Measurements from ENCODE around the gene DVL1.
"Not testable (repeated sequence)": the region's sequence is repeated elsewhere in the genome, so short reads cannot be mapped to it uniquely, and the experiment has no call there.

Gene DVL1

DNA sequence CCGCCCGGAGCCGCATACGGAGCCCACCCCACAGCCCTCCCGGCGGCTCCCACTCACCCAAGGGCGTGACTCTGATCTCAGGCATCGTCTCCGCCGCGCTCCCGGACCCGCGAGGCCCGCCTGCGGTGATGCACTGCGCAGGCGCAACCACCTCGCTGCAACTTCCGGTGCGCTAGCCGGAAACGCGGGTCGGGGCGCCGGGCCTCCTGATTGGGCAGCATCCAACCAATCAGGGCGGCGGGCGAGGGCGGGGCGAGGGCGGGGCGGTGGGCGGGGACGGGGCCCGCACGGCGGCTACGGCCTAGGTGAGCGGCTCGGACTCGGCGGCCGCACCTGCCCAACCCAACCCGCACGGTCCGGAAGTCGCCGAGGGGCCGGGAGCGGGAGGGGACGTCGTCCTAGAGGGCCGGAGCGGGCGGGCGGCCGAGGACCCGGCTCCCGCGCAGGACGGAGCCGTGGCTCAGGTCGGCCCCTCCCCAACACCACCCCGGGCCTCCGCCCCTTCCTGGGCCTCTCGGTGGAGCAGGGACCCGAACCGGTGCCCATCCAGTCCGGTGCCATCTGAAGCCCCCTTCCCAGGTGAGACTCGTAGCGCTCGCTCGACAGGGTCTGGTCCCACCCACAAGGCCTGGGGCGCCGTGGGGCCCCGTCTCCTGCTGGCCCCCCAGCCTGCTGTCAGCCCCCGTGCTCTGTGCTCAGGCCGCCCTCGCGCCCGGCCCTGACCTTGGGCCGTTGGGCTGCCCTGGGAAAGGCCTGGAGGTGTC is 24.5 kb downstream of the DVL1 start, which contains the start of the genes CPTP and INTS11:
Gene CPTP (plus strand): TSS at position 279 of the 764 bp plus-strand sequence. CDS start 2,109 bp downstream, outside the sequence.
Gene INTS11 (minus strand): TSS at position 137 of the 764 bp plus-strand sequence. CDS start 52 bp downstream, at position 85.
- DNase-seq = peak; percentile 86

DNA sequence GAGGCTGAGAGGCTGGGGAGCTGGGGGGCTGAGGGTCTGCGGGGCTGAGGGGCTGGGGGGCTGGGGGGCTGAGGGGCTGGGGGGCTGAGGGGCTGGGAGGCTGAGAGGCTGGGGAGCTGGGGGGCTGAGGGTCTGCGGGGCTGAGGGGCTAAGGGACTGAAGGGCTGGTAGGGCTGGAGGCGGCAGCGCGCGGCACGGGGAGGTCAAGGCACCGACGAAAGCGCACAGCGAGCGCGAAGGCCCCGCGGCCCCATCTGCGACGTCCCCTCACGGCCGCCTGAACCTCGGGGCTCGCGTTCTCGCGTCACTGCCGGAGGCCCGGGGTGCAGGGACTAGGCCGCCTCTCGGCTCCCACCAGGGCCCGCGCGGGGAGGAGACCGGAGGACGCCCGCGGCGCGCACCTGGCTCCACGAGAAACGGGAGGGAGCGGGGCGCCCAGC is 25.1 kb downstream of the DVL1 start:
- DNase-seq = no peak

DNA sequence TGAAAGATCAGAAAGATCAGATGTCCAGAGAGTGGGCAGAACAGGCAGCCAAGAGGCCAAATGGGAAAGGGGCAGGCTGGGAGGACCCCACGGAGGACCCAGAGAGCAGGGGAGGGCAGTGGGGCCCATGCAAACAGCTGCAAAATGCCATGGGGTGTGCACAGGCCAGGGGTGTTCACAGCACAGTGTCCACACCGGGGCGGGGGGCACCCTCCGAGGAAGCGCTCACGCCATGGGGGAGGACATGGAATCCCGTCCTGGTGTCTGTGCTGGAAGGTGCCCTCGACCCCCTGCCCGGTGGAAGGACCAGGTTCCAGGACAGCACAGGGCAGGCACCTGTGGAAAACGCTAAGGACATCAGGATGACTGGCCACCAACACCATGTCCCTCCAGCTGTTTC is 26.3 kb downstream of the DVL1 start:
- DNase-seq = no peak

DNA sequence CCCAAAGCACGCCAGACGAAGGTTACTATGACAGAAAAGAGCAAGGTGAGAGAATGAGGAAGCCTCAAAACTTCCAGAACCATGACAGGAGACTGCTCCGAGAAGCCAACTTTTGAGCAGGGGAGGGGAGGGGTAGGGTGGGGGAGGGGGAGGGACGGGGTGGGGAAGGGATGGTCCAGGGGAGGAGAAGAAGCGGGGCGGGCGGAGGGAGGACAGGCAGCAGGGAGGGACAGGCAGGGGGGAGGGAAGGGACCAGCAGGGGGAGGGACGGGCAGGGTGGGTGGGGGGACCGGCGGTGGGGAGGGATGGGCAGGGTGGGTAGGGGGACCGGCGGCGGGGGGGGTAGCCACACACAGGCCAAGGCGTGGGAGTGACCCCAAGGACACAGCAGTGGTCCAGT is 26.8 kb downstream of the DVL1 start:
- no peak for DNase-seq

DNA sequence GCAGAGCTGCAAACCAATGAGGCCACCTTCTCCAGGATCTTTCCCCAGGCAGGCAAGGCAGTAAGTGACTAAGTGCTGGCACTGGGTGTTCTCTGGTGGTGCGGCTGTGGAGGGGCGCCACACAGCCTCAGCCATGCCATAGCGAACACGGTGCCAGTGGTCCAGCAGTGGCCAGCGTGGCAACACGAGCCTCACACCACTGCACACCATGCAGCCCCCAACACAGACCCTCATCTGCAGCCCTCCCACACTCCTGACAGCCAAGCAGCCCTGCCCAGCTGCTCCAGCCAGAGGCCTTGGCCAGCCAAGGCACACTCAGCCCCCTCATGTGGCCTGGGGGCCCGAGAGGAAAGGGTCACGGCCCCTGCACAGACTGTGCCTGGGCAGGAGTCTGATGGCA is 27.7 kb downstream of the DVL1 start:
- no peak for DNase-seq

DNA sequence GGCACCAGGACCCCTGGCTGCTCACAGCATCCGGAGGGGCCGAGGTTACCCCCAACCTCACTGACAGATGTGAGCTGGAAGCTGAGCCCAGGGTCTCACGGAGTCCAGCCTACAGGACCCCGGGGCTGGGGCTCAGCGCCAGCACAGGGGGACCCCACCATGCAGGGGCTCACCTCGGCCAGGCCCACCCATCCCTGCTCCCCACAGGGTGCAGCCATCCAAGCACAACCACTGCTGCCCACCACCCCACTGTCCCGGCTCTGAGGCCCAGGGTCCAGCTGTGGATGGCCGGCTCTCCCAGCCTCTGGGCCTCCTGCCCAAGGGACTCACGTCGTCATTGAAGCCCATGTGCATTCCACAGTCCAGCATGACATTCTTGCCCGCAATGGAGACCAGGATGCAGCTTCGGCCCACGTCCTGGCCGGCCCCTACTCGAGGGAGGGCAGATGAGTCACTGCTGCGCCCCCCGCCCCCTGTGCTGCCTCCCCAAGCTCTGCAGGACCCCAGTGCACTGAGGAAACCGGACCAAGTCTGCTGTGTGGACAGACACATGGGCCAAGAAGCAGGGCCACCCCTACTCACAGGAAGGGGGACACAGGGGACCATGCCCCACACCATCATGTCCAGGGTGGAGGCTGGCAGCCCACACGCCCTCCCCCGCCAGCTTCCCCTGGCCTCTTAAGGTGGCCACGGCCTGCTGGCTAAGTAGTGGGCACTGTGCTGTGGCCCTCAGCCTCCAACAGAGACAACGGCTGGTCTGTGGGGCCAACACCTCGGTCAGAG is 28.4 kb downstream of the DVL1 start:
- DNase-seq = no peak

DNA sequence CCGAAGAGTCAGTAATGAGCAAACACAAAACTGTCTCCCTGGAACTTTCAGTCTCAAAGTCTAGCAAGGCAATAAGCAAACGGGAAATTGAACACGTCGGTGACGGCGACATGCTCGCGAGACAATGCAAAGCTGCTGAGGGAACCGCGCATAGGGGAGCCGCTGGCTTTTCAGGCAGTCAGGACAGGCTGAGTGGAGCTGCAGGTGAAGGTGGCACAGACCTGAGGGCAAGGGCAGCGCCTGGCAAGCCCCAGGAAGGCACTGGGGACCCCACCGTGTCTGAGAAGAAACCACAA is 29.6 kb downstream of the DVL1 start:
- DNase-seq = no peak

DNA sequence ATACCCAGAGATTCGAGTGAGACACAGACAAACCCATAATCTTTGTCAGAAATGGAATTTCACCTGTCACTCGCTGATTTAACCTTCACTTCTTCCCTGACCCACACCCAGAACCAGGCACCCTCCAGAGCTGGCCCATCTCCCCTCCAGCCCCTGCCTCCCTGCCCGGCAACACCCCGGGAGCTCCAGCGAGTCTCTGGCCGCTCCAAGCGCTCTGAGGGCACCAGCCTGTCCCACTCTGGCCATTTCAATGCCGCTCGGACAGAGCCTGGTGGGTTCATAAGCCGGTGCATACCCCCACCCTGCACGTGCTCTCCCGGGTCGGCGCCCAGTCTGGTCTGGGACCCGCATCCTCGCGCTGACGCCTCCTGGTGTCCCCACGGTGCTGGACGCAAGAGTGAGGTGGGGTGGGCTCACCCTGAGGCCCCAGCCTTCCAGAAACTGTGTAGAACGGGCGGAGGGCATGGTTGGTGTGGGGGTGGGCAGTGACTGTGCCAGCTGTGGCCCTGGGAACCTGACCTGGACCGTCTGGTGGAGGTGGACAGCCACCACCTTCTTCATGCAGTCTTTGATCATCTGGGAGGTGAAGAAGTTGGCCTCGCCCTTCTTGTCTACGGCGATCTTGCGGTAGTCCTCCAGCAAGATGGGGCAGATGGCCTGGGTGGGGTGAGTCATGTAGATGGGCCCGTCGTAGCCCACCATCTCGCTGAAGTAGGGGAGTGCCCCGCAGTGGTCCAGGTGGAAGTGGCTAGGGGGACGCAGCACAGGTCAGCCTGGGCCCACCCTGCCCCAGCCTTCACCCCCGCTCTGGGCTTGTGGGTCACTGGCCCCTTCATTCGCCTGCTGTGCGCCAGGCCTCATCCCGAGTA is 30.2 kb downstream of the DVL1 start:
- DNase-seq = no peak

DNA sequence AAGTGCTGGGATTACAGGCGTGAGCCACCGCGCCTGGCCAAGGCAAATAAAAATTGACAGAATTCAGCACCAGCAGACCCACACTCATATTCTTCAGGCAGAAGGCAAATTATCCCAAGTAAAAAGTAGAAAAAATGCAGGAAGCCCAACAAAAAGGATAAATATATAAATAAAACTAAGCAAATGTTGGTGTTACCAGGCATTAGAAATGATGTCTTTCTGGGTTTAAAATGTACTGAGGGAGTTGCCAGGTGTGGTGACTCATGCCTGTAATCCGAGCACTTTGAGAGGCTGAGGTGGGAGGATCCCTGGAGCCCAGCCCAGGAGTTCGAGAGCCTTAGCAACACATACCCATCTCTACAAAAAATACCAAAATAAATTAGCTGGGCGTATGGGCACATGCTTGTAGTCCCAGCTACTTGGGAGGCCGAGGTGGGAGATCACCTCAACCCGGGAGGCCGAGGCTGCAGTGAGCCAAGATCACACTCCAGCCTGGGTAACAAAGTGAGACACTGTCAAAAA is 31.0 kb downstream of the DVL1 start:
- DNase-seq = peak; percentile 43

DNA sequence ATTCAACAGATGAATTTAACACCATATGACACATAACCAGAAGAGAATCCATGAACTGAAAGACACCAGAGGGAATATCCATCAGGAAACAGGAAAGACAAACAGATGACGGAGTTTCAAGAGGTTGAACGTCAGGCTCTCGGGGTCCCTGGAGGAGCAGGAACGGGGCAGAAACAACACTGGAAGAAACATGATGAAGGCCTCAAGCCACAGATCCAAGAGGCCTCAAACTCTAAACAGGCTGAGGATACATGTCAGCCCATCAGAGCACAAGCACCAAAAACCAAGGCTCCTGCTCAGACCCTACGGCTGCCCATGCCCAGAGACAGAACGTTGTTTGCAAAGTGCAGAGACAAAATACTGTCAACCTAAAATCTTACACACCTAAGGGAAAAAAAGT is 31.8 kb downstream of the DVL1 start:
- DNase-seq = no peak

DNA sequence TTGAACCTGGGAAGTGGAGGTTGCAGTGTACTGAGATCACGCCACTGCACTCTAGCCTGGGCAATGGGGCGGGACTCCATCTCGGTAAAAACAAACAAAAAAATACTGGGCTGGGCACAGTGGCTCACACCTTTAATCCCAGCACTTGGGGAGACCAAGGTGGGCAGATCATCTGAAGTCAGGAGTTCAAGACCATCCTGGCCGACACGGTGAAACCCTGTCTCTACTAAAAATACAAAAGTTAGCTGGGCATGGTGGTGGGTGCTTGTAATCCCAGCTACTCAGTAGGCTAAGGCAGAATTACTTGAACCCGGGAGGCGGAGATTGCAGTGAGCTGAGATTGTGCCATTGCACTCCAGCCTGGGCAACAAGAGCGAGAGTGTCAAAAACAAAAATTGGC is 33.0 kb downstream of the DVL1 start:
- DNase-seq = not testable (repeated sequence)

DNA sequence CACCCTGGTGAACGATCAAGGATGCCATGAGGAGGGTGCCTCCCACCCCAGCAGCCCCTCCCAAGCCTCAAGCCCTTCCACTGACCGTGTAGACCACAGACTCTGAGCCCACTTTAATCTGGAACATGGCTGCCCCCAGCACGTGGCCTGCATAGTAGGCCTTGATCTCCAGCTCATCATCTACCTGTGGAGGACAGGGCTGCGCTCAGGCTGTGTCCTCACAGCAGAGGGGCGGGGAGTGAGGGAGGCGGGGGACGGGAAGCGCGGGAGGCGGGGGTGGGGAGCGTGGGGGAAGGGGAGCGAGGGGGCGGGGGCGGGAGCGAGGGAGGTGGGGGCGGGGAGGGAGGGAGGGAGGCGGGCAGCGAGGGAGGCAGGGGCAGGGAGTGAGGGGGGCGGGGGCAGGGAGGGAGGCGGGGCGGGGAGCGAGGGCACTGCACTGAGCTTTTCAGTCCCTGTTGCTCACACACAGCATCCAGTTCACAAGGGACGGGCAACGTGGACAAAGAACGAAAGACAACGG is 33.7 kb downstream of the DVL1 start:
- DNase-seq = no peak

DNA sequence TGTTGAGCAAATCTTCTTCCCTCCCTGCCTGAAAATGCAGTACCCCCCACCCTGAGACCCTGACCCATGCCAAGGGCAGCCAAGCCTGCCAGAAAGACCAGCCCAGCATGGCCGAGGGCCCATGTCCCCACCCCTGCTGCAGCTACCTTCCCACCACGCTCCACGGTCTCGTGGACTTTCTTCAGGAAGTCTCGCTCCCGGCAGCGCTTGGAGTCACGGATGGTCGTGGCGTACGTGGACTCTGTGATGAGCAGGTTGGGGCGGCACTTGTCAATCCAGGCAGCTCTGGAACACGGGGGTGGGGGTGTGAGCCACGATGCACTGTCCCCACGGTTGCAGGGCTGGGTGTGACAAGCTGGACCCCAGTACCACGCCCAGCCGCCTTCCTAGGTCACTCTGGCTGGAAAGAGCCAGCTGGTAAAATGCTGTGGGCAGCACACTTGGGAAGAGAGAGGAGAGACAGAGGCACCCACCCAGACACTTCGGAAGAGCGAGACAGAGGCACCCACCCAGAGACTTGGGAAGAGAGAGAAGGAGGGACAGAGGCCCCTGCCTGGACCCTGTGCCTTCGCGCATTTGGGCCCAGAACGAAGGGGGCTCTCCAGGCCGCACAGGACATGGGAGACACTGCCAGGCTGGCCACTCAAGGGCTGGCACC is 34.4 kb downstream of the DVL1 start:
- DNase-seq = no peak

DNA sequence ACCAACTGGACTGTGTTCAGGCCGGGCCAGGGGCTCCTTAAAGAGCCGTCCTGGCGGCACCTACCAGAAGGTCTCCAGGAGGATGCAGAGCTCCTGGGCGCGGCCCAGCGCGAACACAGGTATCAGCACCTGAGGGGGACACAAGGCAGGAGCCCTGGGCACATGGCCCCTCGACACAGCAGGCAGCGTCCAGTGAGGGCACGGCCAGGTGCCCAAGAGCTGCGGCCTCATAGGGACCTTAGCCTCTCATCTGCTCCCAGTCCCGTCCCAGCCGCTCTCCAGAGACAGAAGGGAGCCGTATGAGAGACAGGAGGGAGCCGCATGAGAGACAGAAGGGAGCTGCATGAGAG is 35.0 kb downstream of the DVL1 start:
- no peak for DNase-seq

DNA sequence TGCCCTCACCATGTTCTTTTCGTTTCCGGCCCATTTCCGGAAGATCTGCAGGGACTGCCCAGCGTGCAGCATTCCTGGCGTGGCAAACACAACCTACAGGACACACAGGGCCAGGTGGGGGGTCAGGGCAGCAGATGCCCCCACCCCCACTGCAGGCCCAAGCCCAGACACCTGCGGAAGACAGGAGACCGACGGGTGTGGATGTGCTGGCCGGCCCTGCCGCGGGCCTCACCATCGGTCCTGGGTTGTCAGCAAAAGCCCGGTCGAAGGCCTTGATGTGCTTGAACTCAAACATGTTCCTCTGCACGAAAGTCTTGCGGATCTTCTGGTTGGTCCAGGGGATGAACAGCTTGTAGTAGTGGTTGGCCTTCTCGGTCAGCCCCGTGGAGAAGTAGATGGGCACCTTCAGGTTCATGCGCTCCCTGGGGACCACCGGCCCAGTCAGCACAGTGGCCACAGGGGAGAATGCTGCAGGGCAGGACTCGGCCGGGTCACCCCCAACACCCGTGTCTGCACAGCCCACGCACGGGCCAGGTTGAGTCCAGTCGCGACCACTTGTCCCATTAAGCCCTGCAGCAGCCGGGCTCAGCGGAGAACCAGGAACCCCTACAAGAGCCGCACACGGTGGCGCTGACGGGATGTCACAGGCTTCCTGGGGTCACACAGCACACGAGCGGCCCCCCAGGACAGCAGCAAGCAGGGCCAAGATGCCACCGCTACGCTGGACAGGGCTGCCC is 35.5 kb downstream of the DVL1 start:
- DNase-seq = no peak

DNA sequence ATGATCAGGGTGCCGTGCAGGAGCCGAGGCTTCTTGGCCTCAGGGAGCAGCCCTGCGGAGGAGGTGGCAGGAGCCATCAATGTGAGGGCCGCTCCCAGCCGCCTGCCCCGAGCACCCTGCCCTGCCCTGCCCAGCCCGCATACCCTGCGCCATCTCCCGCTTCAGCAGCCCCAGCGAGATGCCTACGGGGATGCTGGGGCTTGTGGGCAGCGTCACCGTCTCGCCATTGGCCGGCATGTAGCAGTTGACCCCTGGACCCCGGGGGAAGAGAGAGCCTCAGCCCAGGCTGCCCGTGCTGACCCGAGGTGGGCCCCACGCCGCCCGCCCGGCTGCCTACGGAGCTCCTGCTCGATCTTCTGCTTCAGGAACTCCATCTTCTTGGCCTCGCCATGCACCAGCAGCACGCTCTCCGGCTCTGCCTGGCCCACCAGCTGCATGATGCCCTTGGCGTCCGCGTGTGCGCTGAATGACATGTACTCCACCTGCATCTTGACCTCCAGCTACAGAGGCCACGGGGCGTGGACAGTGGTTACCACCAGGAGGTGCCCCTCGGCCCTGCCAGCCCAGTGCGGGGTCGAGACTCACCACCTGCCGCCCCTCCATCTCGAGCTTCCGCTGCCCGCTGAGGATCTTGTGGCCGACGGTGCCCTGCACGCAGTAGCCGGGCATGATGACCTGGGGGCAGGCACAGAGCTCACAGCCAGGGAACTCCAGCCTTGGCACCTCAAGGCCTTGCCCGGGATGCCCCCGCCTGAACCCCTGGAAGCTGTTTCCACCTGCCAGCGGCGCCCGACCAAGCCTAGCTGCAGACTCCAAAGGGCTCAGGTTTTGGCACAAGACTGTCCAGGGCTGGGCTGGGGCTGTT is 36.5 kb downstream of the DVL1 start:
- no peak for DNase-seq

DNA sequence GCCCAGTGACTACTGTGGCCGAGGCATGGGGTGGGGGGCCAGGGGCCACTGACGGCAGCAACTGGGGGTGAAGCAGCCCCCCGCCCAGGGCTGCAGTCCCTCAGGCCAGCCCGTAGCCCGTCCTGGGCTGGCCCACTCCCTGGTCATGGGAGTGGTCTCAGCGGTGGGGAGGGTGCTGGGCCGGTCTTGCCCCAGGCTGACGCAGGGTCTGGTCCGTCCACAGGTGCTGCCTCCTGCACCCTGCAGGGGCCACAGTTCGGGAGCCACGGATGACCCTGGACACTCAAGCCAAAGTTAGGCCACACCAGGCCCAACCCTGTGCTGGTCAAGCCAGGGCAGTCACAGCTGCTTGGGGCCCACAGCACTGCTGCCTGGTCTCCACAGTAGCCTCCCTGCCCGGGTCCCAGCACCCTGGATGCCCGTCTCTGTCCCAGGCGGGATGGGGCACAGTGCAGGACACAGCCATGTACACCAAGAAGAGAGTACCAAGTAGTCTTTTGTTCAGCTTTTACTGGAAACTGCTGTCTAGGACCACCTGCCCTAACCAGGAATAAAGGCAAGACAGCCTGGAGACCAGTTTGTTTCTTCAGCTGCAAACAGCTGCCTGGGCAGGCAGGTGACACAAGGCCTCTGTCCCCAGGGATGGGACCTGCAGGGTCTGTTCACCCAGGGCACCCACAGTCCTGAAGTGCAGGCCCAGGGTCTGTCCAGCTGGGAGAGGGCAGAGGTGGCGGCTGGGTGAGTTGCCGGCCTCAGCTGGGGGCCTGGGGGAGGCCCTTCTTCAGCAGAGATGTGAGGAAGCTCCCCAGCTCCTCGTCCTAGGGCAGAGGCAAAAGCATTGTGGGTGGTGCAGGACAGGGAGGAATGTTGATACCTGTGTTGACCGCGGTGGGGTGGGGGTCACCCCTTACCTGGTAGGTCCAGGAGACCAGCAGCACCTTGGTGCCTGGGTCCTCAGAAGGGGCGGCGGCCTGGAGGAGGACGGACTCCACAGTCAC is 37.8 kb downstream of the DVL1 start:
- no peak for DNase-seq

DNA sequence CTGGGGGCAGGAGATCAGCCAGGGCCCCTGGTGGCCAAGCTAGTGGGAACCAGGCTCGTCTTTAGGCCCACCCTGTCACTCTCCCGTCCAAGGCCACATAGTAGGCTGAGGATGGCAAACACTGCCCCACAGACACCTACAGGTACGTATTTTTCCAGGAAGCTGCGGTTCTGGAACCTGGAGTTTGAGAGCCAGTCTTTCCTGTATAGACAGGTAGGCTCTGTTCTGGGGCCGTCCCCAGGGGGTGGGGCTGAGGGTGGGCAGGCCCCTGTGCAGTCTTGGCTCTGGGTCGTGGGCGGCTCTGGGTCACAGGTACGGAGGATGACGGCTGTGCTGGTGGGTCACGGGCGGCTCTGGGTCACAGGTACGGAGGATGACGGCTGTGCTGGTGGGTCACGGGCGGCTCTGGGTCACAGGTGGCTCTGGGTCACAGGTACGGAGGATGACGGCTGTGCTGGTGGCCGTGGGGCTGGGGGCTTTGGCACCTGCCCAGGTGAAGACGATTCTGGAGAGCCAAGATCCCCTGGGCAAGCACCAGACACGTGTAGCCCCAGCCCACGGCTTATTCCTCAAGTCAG is 38.7 kb downstream of the DVL1 start:
- no peak for DNase-seq

DNA sequence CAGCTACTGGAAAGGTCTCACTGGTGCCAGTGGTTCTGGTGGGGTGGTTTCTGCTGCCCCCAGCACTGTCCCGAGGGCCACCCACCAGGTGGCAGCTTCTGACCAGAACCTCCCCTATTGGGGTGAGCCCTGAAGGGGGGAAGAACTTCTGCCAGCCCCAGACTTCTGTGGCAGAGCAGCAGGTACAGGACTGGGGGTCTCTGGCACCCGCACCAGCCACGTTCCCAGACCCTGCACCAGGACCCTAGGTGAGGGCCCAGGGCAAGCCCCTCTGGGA is 39.2 kb downstream of the DVL1 start:
- DNase-seq = no peak
